Neural progenitor cell (in vitro differentiated cells): ENCODE data around the gene SMYD3.

ENCODE experiments used
- CTCF ChIP-seq: fragments of 200-600 bp; sonication (generic); IDR thresholded peaks from 2 replicates; pipeline ENCODE4 v1.5.1; 2017; ENCODE audit warnings: antibody characterized with exemption, mild to moderate bottlenecking
- EZH2 ChIP-seq: fragments of 200-600 bp; sonication (generic); IDR thresholded peaks from 2 replicates; pipeline ENCODE4 v1.6.1; 2017; ENCODE audit warnings: antibody characterized with exemption, mild to moderate bottlenecking, moderate library complexity
- EZH2phosphoT487 ChIP-seq: fragments of 200-600 bp; sonication (generic); IDR thresholded peaks from 2 replicates; pipeline ENCODE4 v1.6.1; 2017; ENCODE audit warnings: antibody characterized with exemption

DNA sequence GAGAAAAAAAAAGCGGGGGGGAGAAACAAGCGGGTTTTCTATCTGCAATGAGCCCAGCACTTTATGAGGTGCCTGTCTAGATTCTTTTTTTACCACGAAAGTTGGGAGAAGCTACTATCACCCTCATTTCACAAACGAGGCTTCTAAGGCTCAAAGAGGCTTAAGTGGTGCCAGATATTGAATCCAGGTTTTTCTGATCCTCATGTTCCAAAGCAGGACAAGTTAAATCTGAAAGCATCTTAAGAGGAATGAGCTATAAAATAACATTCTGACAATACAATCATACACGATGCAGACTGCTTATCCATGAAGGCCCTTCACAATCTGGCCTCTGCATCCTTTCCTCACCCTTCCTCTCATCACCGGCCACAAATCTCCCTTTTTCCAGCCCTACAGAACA, 549.1 kb downstream of the SMYD3 start:
- TF ChIP-seq EZH2 (no peak), CTCF (no peak), EZH2phosphoT487 (no peak)
